Right lobe of liver (tissue), 4 donors: ENCODE data around the gene VARS2.

Experiments used
- POLR2A ChIP-seq: fragments of 450-650 bp; IDR thresholded peaks from one replicate; pipeline ENCODE4 v1.6.1; 2017; ENCODE audit warnings: antibody characterized with exemption, mild to moderate bottlenecking
- TF ChIP-seq, protein P1 (sequence below), 4 donors: fragments of 200-600 bp in 3 of 4; fragments of 450-650 bp in 1 of 4; IDR thresholded peaks; one replicate each; pipeline versions ENCODE4 v1.5.1 to v1.8.0; 2016 to 2022; ENCODE audit warnings: antibody characterized with exemption in 4 of 4, mild to moderate bottlenecking in 2 of 4
- donor health status: DM: no; HTN: no; CAD: no.
- donor health status: DM: no; HTN: no; CAD: no.
- donor health status: DM: no; HTN: yes; CAD: no.

DNA sequence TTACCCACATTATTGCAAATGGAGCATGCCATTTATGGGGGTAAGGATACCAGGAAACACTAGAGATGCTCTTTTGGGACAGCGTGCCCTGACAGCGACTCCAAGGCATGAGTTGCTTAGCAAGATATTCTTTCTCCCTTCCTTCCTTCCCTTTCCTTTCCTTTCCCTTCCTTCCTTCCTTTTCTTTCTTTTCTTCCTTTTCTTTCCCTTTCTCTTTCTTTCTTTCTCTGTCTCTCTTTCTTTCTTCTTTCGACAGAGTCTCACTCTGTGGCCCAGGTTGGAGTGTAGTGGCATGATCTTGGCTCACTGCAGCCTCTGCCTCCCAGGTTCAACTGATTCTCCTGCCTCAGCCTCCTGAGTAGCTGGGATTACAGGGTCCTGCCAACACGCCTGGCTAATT, 30.0 kb downstream of the VARS2 start:
- TF ChIP-seq, protein P1, sequence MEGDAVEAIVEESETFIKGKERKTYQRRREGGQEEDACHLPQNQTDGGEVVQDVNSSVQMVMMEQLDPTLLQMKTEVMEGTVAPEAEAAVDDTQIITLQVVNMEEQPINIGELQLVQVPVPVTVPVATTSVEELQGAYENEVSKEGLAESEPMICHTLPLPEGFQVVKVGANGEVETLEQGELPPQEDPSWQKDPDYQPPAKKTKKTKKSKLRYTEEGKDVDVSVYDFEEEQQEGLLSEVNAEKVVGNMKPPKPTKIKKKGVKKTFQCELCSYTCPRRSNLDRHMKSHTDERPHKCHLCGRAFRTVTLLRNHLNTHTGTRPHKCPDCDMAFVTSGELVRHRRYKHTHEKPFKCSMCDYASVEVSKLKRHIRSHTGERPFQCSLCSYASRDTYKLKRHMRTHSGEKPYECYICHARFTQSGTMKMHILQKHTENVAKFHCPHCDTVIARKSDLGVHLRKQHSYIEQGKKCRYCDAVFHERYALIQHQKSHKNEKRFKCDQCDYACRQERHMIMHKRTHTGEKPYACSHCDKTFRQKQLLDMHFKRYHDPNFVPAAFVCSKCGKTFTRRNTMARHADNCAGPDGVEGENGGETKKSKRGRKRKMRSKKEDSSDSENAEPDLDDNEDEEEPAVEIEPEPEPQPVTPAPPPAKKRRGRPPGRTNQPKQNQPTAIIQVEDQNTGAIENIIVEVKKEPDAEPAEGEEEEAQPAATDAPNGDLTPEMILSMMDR (IDR thresholded peaks at IDR 0.05) = no peak
- TF ChIP-seq POLR2A = no peak
